Pons (tissue), 1 donor: ENCODE data around the gene MSH5.

ENCODE experiments used
- DNase-seq: peaks from one replicate; pipeline ENCODE4 v3.0.0-alpha.2; 2016; ENCODE audit warnings: low spot score

Gene MSH5

DNA sequence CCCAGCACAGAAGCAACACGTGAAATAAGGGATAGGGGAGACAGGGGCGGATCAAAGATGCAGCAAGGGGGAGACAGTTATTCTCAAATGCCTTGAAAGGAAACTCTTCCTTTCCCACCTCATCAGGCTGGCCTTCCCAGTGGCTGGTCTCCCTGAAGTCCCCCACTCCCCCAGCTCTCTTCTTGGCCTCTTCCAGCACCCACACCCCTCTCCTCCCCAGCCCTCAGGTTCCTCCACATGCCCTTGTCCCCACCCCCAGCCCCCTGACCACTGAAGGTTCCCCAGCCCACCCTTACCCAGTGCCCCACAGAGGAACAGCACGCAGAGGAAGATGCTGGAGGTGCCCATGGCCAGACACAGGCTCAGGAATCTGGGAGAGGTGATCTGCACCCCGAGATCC lies 26.3 kb upstream of the MSH5 start:
- DNase-seq = no peak

DNA sequence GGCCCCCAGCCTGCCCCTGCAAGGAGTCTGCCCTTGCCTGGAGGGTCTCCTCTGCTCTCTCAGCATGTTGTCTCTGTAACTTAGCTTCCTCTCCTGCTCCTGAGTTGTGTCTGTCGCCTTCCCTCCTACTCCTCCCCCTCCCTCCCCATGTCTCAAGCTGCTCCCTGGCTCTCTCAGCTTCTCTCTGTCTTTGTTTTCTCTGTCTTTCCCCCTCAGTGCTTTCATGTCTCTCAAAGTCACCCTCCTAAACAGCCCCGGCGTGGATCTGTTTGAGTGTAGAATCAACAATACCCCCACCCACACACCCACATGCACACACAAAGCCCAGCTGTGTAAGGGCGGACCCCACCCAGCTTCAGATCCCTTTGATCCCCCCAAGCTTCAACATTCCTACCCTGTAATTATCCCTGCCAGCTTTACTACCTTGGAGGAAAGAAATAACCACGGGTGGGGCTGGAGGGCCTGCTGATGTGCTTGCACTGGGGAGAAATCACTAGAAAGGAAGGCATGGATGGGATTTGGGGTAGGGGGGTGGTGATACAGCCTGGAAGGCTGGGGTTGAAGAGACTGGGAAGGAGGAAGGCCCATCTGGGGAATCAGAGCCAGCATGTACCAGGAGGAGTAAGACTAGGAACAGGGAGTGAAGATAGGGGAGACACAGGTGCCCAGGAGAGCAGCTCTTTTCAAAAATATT lies 25.7 kb upstream of the MSH5 start:
- no peak for DNase-seq

DNA sequence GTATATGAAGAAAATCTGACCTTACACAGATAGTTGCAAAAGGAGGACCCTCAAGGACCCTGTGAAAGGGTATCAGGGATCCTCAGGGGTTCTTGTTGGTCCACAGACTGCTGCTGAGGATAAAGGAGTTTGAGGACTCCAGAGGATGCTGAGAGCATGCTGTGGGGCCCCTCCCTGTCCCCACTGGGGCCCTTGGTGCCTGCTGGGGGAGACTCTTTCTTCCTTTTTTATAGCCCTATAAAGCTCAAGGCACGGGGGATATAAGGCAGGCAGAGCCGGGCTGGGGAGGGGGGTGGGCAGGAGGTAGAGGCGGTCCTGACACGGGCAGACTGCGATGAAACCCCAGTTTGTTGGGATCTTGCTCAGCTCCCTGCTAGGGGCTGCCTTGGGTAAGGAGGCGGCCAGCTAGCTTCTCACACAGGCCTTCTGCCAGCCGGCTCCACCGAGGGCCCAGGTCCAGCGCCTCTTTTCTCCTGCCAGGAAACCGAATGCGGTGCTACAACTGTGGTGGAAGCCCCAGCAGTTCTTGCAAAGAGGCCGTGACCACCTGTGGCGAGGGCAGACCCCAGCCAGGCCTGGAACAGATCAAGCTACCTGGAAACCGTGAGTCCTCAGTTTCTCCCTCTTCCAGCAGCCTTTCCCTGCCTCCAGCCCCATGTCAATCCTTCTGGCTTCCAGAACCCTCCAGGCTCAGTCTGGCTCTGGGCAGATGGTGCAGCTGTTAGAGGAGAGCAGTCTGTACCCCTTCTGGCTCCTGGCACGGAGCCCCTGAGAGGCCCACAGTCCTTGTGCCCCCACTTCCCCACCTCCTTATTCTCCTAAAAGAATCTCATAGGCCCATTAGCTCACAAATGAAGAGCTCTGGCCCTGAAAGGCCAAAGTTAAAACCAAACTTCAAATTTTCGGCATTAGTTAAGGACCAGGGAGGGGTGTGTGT lies 24.5 kb upstream of the MSH5 start, which contains the start of gene LY6G6D:
Gene LY6G6D (plus strand): TSS at position 327 of the 937 bp plus-strand sequence. CDS start 8 bp downstream, at position 335.
- DNase-seq = no peak

DNA sequence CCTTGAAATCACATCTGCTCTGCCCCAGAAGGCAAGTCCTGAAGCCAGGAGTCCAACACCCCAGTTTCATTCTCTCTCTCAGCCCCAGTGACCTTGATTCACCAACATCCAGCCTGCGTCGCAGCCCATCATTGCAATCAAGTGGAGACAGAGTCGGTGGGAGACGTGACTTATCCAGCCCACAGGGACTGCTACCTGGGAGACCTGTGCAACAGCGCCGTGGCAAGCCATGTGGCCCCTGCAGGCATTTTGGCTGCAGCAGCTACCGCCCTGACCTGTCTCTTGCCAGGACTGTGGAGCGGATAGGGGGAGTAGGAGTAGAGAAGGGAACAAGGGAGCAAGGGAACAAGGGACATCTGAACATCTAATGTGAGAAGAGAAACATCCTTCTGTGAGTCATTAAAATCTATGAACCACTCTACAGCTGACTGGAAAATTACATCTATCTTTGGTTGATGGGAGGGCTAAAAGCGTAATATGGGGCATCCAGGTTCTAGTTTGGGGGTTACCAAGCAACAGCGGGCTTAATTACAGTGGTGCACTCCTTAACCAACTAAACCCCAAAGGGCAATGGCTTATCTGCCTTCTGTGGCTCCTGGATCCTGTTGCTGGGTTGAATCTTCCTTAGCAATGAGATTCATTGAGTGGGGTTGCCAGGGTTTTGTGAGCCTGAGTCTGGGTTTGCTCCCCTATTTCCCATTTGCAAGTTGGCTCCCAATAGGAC lies 22.1 kb upstream of the MSH5 start:
- DNase-seq = no peak

DNA sequence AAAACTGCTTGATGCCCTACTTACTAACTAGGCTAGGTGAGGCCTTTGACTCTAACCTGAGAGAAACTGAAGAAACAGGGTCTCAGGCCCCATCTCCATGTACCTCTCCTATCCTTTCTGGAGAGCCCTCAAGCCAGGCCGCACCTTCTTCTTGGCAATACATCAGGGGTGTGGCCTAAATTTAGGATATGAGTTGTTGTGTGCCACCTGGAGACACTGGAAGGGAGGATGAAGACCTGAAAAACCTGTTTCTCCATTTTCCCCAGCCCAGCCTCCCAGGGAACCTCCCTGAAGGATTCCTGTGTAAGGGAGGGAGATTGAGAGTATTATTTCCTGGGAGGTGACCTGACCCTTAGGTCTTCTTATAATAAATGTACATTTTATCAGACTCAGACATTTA lies 21.5 kb upstream of the MSH5 start:
- DNase-seq = no peak

DNA sequence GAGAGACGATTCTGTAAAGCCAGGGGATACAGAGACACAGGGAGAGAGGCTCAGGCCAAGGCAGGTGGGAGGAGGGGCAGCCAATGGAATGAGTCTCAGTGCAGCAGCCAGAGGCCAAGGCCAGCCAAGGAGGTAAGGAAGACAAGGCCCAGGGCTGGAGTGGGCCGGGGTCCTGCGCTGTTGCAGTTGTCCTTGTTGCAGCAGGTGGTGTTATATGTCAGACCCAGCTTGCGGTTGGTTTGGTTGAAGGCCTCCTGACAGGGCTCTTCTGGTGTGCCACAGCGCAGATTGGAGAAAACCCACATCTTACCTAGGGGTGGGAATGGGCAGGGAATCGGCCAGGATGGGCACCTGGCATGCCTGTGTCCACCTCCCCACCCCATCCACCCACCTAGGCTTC lies 20.8 kb upstream of the MSH5 start:
- DNase-seq = no peak

DNA sequence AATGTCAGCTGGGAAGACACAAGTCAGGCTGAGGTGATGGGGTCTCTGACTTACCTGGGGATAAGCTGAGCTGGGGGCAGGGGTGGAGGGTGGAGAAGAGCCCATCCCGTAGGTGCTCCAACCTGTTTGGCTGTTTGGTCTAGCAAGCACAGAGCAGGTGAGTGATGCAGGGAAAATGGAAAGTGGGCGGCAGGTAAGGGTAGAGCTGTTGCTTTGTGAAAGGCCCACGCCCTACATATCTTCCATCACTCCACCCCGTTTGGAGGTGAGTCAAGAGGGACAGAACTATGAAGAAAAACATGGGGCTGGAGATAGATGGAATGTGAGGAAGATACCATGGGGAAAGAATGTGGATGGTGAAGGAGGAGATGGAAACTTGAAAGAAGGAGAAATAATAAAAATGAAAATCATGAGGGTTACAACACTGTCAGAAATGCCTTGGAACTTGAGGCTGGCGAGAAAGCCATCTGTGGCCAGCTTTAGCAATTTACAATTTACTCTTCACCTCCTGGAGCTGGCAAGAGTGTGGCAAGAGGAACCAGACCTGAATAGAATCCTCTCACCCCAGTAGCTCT lies 19.5 kb upstream of the MSH5 start:
- no peak for DNase-seq

DNA sequence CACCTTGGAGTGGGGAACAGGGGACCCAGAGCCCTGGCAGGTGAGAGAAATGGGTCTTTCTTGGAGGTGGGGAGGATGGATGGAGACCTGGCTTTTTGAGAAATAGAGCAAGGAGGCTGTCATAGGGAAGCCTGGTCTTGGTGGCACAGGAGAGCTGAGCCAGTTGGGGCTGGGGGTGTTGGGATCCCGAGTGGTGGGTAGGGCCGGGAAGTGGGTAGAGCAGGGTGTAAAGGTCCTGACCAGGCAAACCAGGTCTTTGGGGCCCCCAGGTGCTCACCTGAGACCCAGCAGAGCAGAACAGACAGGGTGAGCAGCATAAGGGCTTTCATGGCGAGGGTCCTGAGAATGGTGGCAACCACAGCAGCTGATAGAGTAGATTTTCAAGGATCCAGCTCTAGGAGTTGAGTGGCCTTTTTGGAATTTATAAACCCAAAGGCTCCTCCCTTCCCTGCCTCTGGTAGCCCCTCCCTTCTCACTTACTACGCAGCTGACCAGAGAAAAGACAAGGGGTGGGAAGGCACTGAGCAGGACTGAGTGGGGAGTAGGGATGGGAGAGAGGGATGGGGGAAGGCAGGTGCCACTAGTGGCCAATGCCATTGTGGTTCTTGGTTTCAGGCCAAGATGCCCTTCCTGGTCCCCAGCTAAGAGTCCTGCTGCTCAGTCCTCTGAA lies 18.3 kb upstream of the MSH5 start, which contains the start of gene LY6G6C:
Gene LY6G6C (minus strand): TSS at position 396 of the 670 bp plus-strand sequence. CDS start 67 bp downstream, at position 329.
- no peak for DNase-seq

DNA sequence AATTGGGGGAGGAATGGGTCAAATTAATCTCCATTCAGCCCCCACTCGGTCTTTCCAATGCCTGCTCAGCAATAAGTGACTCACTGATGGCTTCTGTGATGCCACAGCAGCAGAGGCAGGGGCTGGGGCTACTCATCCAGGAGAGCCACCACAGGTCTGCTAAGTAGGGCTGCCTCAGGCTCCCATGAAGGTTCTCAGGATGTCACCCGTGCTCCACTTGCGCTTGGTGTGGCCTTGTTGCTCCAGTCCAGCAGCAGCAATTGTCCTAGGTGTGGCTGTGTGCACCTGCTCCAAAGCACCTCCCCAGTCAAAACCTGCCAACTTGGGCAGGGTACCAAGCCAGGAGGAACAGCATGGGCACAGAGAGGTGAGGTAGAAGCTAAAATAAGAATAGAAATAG lies 17.6 kb upstream of the MSH5 start:
- no peak for DNase-seq

DNA sequence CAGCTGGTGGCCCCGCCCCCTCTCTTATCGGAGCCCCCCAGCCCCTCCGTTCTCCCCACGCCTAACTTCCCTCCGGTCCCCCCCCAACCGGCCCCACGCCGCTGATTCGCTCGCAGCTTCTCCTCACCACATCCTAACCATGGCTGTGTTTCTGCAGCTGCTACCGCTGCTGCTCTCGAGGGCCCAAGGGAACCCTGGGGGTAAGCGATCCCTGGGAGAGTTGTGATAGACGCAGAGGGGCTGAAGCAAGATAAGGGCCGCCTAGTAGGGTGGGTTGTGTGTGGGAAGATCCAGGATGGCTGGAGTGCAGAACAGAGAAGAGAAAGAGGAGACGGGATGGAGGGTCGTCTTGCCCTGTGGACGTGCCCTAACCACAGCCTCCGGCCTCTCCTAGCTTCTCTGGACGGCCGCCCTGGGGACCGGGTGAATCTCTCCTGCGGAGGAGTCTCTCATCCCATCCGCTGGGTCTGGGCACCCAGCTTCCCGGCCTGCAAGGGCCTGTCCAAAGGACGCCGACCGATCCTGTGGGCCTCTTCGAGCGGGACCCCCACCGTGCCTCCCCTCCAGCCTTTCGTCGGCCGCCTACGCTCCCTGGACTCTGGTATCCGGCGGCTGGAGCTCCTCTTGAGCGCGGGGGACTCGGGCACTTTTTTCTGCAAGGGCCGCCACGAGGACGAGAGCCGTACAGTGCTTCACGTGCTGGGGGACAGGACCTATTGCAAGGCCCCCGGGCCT lies 16.4 kb upstream of the MSH5 start, which contains the start of gene MPIG6B:
Gene MPIG6B (plus strand): TSS at position 129 of the 735 bp plus-strand sequence. CDS start 11 bp downstream, at position 140.
- no peak for DNase-seq

DNA sequence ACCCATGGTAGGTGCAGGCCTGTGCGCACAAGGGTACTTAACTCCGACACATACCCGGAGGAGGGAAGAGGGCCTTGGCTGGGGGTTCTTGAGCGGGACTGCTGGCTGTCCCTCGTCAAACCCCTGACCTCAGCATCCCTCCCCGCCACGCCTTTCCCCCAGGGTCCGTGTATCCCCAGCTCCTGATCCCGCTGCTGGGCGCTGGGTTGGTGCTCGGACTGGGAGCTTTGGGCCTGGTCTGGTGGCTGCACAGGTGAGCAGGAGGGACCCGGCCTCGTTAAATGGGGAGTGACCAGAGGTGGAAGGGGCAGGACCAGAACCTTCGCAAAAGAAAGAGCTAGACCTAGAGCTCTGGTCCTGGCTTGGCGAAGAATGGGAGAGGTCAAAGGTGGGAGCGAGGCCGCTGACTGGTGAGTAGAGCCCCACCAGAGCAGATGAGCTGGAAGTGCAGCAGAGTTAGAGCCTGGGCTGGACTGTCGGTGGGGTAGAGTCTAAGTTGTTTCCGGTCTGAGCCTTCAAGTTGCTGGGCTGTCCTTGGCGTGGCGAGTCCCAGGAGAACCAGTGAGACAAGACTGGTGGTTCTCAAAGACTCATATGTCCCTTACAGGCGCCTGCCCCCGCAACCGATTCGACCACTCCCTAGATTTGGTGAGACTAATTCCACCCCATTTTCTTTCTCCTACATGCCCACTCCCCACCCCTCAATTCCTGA lies 15.7 kb upstream of the MSH5 start:
- DNase-seq = no peak

DNA sequence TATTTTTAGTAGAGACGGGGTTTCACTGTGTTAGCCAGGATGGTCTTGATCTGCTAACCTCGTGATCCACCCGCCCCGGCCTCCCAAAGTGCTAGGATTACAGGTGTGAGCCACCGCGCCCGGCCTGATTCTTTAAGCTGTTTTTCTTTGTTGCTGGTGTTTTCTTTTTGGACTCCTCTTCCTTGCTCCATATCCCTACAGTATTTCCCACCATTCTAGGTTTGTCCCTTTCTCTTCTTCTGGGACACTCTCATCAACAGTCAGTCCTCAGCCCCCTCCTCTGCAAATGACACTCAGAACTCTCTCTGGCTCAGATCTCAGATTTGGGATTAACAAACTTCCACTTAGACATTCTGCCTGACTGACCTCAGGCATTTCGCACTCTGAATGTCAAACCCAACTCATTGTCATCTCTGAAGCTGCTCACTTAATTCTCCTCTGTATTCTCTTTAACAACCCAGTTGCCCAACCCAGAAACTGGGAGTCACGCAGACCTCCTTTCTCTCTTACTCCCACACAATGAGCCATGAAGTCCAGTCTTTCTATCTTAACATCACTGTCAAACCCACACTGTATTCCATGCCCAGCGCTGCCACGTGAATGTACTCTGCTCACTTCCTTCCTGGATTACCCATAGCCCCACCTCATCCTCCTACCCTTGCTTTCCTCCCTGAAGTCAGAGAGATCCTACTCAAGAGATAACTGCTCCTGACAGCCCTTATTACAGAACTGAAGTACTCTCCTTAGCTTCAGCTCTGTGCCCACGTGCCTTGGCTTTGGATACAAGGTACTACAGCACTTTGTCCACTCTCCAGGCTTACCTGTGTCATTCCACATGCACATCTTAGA lies 14.1 kb upstream of the MSH5 start:
- no peak for DNase-seq

DNA sequence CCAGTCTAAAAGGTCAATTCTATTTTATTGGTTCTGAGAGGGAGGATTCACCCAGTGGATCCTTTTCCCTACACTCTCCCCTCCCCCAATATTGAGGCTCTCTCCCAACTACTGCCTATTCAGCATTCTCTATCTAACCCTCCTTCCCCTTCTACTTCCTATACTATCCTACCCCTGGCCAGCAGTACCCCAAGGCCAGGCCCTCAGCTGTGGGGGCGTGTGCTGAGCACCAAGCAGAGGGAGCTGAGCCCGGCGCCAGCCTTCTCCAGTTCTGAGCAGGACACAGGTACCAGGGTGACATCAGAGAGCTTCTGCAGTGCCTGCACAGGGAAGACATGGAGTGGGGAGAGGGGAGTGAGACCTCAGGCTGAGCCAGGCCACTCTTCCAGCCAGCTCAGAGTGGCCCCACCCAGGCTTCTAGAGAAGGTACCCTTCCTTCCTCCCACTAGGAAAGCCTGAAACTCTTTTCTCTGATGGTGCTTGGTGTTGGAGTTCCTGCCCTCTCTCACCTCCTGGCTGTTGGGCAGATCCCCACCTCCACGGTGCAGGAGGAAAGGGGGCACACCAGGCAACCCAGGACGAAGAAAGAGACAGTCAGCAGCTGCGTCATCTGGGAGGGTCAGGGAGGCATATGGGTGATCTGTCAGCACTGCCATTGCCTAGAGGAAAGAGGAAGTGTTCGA lies 12.6 kb upstream of the MSH5 start:
- DNase-seq = no peak

DNA sequence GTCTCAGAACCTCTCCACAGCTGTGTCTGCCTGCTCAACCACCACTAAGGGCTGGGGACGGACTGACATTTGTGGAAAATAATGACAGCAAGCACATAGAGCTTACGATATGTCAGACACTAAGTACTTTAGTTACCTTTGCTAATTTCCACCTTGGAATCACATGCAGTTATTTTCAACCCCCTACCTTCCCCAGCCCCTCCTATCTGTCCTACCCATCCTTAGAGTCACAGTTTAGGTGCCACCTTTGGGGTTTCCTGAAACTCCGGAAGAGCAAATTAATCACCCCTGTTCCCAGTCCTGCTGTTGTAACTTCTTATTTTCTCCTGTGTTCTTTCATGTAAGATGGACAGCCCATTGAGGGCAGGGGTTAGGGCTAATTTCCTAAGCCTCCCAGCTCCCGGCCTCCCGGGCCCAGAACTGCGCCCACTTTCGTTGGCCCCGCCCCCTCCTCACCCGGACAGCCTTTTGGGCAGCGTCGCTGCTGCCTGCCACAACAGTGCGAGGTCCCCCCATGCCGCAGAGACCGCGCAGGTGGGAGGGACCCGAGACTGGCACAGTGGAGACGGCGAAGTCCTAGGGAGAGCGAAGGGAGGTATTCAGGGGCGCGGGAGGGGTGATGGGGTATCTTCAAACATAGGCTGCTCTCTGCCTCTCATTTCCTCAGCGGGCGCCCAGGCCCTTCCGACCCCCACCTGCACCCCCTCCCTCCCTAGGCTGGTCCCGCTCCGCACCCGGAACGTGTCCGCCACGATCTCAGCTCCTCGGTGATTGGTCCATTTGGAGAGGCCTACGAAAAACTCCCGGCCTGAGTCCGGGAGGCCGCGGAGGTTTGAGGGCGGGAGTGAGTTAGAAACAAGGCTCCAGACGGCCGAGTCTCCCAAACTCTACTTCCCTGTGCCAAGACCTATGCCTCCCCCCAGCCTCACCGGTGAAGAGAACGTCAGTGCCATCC lies 11.8 kb upstream of the MSH5 start:
- no peak for DNase-seq

DNA sequence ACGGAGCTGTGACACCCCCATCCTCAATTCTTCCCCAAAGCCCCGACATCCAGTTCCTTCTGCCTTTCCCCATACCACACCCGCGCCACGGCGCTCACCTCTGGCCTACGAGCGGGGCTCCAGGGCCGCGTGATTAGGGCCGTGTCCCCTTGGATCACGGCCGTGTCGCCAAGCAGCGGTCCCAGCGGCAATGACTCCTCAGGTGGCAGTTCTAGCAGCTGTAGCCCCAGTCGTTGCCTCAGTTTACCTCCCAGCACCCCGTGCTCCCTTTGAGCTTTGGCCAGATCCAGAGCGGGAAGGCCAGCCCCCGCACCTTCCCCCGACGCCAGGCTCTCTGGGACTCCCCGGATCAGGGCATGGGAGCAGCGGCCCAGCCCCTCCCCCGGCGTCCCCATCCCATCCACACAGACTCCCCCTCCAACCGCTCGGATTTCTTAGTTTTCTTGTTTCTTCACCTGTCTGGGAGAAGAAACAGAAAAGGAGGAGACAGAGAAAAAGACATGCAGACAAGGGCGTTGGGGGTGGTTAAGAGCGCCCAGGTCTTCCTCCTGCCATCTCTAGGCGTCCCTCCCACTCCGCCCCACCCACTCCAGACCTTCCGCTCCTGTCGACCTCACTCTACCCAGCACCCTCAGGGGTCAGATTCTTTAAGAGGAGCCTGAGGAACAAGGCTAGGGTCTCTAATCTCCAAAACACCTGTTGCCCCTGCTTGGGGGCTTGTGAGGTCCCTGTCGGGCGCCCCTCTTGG lies 10.9 kb upstream of the MSH5 start, which contains the start of gene DDAH2:
Gene DDAH2 (minus strand): TSS at position 533 of the 748 bp plus-strand sequence. CDS start 138 bp downstream, at position 395.
- no peak for DNase-seq

DNA sequence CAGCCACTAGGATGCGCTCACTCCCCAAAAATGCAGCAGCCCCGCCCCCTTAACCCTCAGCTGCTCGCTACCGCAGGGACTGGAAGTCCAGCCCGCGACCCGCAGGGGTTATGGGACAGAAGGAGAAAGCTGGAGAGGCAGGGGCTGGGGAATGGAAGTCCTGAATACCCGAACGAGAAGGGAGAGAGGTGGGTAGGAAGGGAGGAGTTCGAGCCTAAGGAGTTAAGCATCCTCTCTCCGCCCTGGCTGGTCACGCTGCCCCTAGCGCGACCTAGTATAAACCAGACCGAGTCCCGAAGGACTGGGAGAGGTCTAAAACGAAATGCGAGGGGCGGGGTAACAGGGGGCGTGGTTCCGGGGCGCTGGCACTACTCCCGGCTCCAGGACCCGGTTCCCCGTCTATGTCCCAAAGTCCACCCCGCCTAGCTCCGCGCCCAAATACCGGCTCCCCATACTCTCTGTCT lies 10.3 kb upstream of the MSH5 start:
- DNase-seq = peak; percentile 81
